GM10847 (cell line): ENCODE measurements around the gene NHERF1.

Experiments used
- POLR2A ChIP-seq: IDR thresholded peaks from 2 replicates; pipeline ENCODE4 v1.6.1; 2011; ENCODE audit not compliant: insufficient read length; ENCODE audit errors: extremely low read depth

NHERF1 gene

DNA sequence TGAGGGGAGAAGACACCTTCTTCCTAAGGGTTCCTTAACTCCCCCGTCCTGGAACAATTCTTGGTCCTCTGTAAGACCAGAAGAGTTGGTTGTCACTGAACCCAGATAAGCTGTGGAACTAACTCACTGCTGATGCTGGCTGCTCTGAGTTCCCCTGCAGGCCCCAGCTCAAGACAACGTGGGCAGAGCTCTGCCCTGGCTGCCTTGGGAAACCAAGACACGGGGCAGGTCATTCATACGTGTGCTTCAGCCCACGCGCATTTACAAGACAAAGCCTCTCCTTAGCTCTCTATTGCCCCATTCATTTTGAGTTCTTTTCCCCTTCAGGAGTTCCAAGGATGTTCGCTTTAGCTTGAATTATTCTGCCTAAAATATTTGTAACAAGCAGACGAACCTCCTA lies 31.1 kb downstream of the NHERF1 start:
- TF ChIP-seq POLR2A: no peak

DNA sequence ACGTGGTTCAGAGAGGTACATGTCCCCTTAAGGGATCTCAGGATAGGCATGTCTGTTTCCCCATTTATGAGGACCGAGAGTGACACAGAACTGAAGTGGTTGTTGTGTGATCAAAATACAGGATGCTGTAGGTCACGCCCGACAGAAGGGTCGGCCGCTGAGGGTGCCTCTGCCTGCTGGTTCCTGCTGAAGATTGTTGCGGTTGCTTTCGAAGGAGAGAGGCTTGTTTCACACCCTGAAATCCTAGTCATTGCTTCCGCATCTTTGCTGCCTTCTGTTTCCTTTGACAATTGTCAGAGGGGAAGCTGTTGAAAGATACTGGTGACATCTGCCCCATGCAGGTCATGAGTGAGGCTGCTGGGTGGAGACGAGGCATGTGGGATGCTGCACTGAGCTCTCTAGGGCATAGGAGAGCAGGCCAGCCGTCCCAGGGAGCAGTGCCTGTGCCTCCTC lies 31.5 kb downstream of the NHERF1 start:
- no peak for TF ChIP-seq POLR2A

DNA sequence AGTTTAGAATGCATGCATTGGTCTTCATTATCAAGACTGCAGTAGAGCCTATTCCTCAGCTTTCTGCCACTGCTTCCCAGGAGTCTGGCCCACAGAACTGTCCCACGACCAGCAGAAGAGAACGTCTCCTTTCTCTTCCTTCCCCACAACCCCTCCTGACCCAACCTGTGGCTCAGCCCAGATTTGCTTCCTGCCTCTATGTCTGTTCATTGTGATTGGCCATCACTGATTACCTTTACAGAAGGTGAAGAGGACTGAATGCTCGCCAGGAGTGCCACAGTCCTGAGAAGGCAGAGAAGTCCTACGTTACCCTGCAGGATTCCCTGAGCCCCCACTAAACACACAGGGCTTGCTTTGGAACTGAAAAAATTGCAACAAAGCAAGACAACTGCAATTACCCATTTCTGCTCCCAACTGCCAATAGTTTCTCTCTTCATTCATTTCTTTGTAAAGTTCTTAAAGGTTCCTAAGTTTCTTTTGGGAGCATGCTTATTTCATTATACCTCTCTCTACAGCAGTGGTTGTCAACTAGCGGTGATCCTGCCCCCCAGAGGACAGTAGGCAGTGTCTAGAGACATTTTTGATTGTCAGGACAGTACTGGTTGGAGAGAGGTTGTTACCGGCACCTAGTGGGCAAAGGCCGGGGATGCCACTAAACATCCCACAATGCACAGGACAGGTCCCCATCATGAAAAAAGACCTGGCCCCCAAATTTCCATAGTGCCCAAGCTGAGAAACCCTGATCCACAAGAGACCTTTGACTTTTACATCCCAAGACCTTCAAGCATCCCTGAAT lies 32.2 kb downstream of the NHERF1 start:
- TF ChIP-seq POLR2A: no peak

DNA sequence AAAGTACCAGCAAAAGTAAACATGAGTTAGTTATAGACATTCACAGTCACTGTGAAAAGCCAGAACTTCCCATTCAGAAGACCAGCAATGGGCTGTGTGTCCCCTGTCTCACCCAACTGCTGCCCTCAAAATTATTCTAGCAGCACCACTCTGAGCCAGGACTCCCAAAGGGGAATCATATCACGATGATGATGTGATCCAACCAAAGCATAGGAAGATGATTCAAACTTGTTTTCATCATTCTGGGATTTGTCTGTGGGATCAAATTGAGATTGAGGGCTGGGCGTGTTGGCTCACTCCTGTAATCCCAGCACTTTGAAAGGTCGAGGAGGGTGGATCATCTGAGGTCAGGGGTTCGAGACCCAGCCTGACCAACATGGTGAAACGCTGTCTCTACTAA lies 34.1 kb downstream of the NHERF1 start:
- TF ChIP-seq POLR2A: no peak

DNA sequence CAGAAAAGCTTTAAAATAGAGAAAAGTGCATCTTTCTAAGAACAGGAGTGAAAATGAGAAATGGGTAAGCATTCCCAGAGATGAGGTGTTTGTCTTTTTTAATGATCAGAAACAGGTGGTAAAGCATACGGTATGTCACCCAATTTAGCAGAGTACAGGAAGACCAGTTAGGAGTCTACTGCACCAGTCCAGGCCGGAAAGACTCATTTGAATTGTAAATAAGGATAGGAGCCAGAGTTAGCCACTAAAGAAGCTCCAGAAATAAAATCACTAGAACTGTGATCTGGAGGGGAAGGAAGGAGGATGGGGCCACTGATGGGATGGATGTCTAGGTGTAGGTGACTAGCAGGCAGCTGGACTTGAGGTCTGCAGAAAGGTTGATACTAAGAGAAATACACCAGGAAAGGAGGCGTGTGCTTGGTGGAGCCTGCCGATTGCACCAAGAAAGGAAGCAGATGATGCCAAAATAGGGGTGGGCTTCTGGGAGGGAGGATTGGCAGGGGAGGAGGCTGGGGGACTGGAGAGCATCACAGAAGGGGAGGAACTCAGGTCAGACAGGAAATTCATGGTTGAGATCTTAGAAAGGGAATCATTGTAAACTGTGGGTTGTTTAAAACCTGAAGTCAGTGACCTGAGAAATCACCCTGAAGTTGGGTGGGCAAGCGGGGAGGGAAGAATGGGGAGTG lies 35.8 kb downstream of the NHERF1 start:
- TF ChIP-seq POLR2A: no peak

DNA sequence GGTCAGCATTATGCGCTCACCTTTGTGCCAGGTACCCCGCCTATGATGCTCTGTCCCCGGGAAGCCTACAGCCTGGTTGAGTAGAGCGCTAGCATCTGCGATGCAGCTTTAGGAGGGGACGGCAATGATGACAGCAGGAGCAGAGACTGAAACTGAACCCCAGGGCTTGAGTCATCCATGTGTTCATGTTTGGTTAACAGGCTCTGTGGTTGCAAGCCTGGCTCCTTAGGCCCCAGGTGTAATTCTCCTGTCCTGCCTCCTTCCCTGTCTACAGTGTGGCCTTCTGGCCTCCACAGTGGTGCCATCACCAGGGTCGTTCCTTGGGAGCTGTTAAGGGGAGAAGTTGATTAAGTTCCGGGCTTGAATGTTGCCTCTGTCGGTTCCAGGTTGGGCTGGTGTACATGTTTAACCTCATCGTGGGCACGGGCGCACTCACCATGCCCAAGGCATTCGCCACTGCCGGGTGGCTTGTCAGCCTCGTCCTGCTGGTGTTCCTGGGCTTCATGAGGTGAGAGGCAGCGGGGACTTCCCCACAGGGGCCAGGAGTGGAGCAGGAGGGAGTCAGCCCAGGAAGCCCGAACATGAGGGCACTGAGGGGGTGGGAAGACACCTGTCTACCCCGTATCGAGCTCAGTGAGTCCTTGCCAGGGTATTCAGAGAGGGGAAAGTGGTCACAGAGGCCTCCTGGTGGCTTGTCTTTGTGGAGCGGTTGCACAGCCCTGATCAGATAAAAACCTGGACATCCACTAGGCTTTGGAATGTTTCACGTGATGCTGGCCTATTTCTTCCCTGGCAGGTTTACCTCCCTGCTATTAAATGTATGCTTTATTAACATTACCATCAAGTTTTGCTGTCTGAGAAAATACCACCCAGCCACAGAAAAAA lies 36.9 kb downstream of the NHERF1 start:
- TF ChIP-seq POLR2A: no peak

DNA sequence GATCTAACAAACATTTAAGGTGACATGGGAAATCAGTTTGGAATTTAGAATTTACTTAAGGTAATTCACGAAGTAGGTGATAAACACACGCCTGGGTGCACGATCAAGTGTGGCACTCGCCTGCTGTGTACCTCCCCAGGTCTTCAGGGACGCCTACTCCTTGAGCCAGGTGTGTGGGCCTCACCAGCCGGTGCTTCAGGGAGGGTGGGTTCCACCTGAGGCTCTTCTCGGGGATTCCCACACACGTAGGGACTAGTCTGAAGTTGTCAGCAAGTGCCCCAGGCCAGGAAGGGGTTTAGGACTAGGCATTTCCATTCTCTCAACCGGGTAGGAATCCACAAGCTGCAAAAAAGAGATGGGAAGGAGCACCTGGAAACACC lies 37.5 kb downstream of the NHERF1 start:
- TF ChIP-seq POLR2A: no peak

DNA sequence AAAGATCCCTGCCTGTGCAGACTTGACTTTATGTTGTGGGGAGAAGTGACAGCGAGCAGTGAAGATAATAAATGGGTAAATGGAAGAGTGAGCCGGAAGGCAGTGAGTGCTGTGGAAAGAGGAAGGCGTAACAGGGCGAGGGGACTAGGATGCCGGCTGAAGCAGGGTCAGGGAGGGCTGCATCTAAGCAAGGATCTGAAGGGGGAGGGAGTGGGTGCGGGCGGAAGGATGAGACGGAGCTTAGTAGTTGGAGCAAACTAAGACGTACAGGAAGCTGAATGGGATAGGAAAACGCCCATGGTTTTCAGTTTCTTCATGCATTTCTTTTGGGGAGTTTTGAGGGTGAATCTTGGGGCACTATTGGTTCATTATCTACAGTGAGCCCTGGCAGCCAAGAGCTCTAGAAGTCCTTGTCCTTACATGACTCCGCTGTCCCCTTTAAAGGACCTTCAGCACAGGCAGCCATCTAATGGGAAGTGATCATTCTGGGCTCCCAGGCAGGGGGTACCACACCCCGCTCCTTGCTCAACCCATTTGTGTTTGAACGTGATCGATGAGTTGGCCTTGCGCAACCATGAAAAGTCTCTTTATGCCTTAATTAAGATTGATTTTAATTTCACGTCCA lies 38.1 kb downstream of the NHERF1 start:
- no peak for TF ChIP-seq POLR2A

DNA sequence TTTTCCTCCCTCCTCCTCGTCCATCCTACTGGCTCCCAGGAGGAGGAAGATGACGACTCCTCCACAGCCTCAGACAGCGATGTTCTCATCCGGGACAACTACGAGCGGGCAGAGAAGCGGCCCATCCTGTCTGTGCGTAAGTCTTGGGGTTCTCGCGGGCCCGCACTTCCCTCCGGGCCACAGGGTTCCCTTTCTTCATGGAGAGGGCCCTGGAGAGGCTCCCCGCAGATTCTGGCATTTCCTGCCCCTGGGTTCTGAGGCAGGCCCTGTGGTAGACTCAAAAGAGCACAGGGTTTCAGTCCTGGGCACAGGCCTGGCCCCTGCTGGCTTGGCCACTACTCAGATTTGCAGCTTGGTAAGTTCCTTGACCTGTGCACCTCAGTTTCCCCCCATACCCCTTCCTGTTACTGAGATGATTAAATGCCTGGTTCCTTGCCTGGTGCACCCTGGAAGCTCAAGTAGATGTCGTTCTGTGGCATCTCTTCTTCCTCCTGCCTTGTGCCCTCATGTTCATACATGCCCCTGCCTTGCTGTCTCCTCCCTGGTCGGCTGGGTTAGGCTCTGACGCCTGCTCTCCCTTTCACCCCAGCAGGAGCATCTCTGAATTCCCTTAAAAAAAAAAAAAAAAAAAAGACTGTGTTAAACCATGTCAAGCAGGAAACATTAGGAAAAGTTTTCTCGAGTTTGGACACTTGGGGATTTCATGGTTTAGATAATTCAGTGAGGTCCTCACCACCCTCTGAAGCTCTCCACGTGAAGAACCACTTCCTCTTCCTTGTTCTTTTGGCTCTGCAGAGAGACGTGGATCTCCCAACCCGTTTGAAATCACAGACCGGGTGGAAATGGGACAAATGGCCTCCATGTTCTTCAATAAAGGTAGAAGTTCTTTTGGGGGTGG lies 42.0 kb downstream of the NHERF1 start:
- TF ChIP-seq POLR2A: no peak

DNA sequence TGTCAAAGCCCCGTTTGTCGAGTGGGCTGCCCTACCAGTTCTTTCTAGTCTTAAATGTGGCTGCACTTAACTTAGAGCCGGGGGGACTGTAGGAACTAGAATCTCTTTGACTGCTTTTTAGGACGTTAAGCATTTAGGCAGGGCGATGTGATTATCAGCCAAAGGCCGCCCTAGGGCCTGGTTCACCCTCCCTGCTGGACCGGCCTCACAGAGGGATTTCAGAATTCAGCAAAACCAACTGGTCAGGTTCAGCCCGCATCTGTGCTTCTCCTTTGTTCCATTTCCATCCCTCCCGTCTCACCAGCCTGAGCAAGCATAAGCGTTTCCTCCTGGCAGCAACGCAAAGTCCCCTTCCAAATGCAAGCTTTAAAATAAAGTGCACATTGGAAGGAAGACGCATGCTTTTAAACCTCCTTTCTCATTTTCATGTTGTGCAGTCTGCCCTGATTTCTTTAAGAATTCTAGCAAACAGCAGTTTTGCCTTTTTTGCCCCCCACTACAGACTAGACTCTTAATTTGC lies 44.2 kb downstream of the NHERF1 start:
- no peak for TF ChIP-seq POLR2A

DNA sequence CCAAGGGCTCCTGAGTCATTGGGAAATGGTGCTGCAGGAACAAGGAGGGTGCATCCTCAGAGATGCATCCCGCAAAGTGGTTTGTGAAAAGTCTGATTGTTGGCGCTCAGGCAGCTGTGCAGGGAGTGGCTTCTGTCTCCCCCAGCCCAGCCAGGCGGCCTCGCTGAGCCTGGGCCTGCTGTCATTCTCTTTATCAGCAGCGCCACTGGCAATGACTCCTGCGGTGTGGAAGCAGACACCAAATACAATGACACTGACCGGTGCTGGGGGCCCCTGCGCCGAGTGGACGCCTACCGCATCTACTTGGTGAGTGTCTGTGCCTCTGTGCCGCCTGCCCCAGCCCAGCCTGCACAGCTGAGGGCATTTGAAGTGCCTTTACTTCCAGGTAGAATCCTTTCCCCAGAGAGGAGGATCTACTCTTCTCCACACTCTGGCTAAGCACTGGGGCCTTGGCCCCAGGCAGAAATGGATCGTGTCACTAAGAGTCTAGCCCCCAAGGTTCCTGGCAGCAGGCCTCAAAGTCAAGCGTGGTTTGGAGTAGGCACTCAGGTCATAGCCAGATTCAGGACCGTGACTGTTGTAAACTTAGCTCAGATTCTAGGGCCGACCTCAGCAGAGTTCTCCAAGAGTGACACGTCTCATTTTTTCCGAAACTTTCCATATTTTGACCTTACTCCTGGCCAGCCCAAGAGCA lies 47.0 kb downstream of the NHERF1 start:
- no peak for TF ChIP-seq POLR2A

DNA sequence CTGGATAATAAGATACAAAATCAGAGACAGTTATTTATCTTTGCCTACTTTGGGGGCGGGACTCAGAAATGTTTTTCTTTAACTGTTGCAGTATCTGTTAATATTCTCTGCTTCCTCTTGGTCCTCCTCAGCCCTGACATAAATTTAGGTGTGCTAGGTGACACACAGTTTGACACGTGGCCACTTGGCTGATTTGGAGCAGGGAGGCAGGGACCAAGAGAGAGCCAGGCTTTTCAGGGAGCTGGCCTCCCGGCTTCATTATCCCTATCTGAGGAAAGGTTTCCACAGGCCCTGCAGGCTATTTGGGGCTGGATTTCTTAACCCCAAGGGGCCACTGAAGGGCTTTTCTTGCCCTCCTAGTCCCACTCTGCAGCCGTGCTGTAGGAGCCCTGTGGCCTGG lies 47.8 kb downstream of the NHERF1 start:
- TF ChIP-seq POLR2A: no peak

DNA sequence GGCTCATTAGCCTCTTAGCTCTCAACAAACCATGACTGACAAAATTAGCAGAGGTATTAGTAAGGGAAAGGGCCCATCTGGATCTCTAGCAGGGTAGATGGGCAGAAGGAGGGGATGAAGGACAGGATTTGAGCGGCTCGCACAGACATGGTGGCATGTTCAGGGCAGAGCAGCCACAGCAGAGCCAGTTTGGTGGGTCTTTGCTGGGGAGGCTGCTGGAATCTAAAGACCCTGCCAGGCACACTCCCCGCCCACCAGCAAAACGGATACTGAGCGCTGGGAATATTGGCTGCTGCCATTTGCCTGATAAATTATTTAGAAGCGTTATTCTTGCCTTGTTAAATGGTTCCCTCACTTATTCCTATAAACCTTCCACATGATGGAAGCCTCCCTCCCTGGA lies 48.4 kb downstream of the NHERF1 start:
- TF ChIP-seq POLR2A: no peak
